ENCODE results near the gene PCDHA10.
A peak's percentile ranks its signal among the peaks of the same experiment; 100 is the strongest.
"Not testable (repeated sequence)": the region's sequence is repeated elsewhere in the genome, so short reads cannot be mapped to it uniquely, and the experiment has no call there.

DNA sequence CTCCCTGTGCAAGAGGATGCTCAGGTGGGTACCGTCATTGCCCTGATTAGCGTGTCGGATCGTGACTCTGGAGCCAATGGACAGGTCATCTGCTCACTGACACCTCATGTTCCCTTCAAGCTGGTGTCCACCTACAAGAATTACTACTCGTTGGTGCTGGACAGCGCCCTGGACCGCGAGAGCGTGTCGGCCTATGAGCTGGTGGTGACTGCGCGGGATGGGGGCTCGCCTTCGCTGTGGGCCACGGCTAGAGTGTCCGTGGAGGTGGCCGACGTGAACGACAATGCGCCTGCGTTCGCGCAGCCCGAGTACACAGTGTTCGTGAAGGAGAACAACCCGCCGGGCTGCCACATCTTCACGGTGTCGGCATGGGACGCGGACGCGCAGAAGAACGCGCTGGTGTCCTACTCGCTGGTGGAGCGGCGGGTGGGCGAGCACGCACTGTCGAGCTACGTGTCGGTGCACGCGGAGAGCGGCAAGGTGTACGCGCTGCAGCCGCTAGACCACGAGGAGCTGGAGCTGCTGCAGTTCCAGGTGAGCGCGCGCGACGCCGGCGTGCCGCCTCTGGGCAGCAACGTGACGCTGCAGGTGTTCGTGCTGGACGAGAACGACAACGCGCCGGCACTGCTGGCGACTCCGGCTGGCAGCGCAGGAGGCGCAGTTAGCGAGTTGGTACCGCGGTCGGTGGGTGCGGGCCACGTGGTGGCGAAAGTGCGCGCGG is 21.0 kb downstream of the PCDHA10 start:
- TF ChIP-seq, protein P1, sequence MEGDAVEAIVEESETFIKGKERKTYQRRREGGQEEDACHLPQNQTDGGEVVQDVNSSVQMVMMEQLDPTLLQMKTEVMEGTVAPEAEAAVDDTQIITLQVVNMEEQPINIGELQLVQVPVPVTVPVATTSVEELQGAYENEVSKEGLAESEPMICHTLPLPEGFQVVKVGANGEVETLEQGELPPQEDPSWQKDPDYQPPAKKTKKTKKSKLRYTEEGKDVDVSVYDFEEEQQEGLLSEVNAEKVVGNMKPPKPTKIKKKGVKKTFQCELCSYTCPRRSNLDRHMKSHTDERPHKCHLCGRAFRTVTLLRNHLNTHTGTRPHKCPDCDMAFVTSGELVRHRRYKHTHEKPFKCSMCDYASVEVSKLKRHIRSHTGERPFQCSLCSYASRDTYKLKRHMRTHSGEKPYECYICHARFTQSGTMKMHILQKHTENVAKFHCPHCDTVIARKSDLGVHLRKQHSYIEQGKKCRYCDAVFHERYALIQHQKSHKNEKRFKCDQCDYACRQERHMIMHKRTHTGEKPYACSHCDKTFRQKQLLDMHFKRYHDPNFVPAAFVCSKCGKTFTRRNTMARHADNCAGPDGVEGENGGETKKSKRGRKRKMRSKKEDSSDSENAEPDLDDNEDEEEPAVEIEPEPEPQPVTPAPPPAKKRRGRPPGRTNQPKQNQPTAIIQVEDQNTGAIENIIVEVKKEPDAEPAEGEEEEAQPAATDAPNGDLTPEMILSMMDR (IDR thresholded peaks at IDR 0.05; ENCODE audit: insufficient read depth, low read length), result not testable (repeated sequence)
- TF ChIP-seq, protein P2, sequence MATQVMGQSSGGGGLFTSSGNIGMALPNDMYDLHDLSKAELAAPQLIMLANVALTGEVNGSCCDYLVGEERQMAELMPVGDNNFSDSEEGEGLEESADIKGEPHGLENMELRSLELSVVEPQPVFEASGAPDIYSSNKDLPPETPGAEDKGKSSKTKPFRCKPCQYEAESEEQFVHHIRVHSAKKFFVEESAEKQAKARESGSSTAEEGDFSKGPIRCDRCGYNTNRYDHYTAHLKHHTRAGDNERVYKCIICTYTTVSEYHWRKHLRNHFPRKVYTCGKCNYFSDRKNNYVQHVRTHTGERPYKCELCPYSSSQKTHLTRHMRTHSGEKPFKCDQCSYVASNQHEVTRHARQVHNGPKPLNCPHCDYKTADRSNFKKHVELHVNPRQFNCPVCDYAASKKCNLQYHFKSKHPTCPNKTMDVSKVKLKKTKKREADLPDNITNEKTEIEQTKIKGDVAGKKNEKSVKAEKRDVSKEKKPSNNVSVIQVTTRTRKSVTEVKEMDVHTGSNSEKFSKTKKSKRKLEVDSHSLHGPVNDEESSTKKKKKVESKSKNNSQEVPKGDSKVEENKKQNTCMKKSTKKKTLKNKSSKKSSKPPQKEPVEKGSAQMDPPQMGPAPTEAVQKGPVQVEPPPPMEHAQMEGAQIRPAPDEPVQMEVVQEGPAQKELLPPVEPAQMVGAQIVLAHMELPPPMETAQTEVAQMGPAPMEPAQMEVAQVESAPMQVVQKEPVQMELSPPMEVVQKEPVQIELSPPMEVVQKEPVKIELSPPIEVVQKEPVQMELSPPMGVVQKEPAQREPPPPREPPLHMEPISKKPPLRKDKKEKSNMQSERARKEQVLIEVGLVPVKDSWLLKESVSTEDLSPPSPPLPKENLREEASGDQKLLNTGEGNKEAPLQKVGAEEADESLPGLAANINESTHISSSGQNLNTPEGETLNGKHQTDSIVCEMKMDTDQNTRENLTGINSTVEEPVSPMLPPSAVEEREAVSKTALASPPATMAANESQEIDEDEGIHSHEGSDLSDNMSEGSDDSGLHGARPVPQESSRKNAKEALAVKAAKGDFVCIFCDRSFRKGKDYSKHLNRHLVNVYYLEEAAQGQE (IDR thresholded peaks at IDR 0.05; ENCODE audit: insufficient replicate concordance, low read depth), result peak; percentile 45
- not testable (repeated sequence) for TF ChIP-seq GABPA (IDR thresholded peaks at IDR 0.05; ENCODE audit: low read depth)

All from HL-60 (cell line).